ENCODE data around the gene BMERB1. TPM values are rescaled to one million over a fixed set of nuclear protein-coding genes. Genes with fewer than 3 reads are reported as not detected.
"Not testable (repeated sequence)": the region's sequence is repeated elsewhere in the genome, so short reads cannot be mapped to it uniquely, and the experiment has no call there.

Gene BMERB1
- total and polyA plus RNA-seq, 8 donors: 4.6 to 99.5 (median 25.6) TPM

DNA sequence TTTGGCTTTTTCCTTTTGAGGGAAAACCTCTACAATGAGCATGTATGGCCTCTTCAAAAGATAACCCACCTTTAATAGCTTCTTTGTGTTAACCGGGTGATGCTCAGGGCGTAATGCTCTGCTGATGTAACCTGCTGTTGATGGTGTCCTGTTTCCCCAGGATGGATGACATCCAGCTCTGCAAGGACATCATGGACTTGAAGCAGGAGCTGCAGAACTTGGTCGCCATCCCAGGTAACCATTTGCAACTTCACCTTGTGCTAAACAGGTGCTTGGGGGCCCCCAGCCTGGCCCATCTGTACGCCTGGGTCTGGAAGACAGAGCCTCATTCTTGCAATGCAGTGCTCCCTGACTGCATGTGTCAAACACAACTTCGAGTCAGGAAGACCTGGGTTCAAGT is 133.4 kb downstream of the BMERB1 start:
- TF ChIP-seq, protein P1, sequence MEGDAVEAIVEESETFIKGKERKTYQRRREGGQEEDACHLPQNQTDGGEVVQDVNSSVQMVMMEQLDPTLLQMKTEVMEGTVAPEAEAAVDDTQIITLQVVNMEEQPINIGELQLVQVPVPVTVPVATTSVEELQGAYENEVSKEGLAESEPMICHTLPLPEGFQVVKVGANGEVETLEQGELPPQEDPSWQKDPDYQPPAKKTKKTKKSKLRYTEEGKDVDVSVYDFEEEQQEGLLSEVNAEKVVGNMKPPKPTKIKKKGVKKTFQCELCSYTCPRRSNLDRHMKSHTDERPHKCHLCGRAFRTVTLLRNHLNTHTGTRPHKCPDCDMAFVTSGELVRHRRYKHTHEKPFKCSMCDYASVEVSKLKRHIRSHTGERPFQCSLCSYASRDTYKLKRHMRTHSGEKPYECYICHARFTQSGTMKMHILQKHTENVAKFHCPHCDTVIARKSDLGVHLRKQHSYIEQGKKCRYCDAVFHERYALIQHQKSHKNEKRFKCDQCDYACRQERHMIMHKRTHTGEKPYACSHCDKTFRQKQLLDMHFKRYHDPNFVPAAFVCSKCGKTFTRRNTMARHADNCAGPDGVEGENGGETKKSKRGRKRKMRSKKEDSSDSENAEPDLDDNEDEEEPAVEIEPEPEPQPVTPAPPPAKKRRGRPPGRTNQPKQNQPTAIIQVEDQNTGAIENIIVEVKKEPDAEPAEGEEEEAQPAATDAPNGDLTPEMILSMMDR (IDR thresholded peaks at IDR 0.05): no peak
- TF ChIP-seq POLR2A (IDR thresholded peaks at IDR 0.05) (no peak), POLR2AphosphoS5 (IDR thresholded peaks at IDR 0.05) (no peak), EP300 (IDR thresholded peaks at IDR 0.05) (no peak)
- 90 to 97% (median 96%) methylated on average over 5 of the region's 5 CpGs for WGBS, 5 donors
- Histone ChIP-seq H3K9me3 (no peaks in the 10 kb centered on the region), H3K27me3 (no peaks in the 10 kb centered on the region), H3K36me3 (peaks cover 0 to 14% (median 6%) of the 10 kb centered on the region in 4 donors), H3K4me3 (no peak overlapping the region), H3K4me1 (peaks cover 0 to 35% (median 11%) of the 10 kb centered on the region in 4 donors), H3K27ac (no peak overlapping the region)
- intact Hi-C loops (cut with DNase I; ENCODE audit: low total_unique reads): no loop called here
- DNase-seq: no peak

GRCh38 chr16:15570666-15571065 is 136.3 kb downstream of the BMERB1 start:
- H3K9me3 ChIP-seq; DNase-seq; H3K27ac ChIP-seq; H3K4me3 ChIP-seq; H3K27me3 ChIP-seq; intact Hi-C loops (cut with DNase I; ENCODE audit: low total_unique reads): not testable (repeated sequence)
- H3K4me1 ChIP-seq: peaks cover 7 to 25% (median 16%) of the 10 kb centered on the region in 4 donors
- WGBS, 5 donors: 74 to 87% (median 81%) methylated on average over 4 of the region's 4 CpGs
- H3K36me3 ChIP-seq: peaks cover 0 to 14% (median 6%) of the 10 kb centered on the region in 4 donors

DNA sequence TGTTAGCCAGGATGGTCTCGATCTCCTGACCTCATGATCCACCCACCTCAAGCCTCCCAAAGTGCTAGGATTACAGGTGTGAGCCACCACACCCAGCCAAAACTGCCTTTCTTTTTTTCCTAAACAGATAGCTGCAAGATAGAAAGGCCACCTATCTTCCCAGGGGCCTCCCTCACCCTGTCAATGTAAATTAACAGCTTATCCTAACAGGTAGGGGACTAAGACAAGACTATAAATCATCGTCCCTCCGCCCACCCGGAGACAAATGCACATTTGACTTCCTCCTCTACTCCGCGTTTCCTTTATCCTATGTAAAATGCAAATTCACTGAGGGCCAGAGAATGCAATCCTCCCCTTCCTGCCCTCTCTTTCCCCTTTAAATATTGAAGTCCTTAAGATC is 137.2 kb downstream of the BMERB1 start:
- no peaks in the 10 kb centered on the region for H3K27me3 ChIP-seq
- DNase-seq: no peak
- no peak overlapping the region for H3K27ac ChIP-seq
- peaks cover 12 to 34% (median 16%) of the 10 kb centered on the region in 4 donors for H3K4me1 ChIP-seq
- H3K36me3 ChIP-seq: peaks cover 0 to 14% (median 6%) of the 10 kb centered on the region in 4 donors
- TF ChIP-seq POLR2A (IDR thresholded peaks at IDR 0.05) (no peak), EP300 (IDR thresholded peaks at IDR 0.05) (no peak), POLR2AphosphoS5 (IDR thresholded peaks at IDR 0.05) (no peak)
- TF ChIP-seq, protein P1 (IDR thresholded peaks at IDR 0.05): no peak
- H3K4me3 ChIP-seq: no peak overlapping the region
- no peaks in the 10 kb centered on the region for H3K9me3 ChIP-seq
- intact Hi-C loops (cut with DNase I; ENCODE audit: low total_unique reads): no loop called here
- WGBS, 5 donors: 80 to 87% (median 85%) methylated on average over 6 of the region's 6 CpGs

- H3K4me1 ChIP-seq: peaks cover 12 to 43% (median 16%) of the 10 kb centered on the region in 4 donors
- no peak for TF ChIP-seq EP300 (IDR thresholded peaks at IDR 0.05)
- TF ChIP-seq, protein P1 (IDR thresholded peaks at IDR 0.05): no peak
- TF ChIP-seq POLR2A (IDR thresholded peaks at IDR 0.05): no peak
- no peak for TF ChIP-seq POLR2AphosphoS5 (IDR thresholded peaks at IDR 0.05)
- H3K27ac ChIP-seq: peak overlapping the region in 4 of 5 donors; percentile 30 to 54 (median 41)
- peaks cover 0 to 14% (median 6%) of the 10 kb centered on the region in 4 donors for H3K36me3 ChIP-seq
- H3K9me3 ChIP-seq: no peaks in the 10 kb centered on the region
- 39 to 52% (median 41%) methylated on average over 9 of the region's 9 CpGs for WGBS, 5 donors
- H3K27me3 ChIP-seq: no peaks in the 10 kb centered on the region
- intact Hi-C loops (cut with DNase I; ENCODE audit: low total_unique reads): no loop called here
- no peak overlapping the region for H3K4me3 ChIP-seq
- no peak for DNase-seq
These were observed 138.1 kb downstream of the BMERB1 start for GRCh38 chr16:15572329-15573001.
